H1 (cell line): ENCODE data around the gene PDRG1. TPM values are rescaled to one million over a fixed set of nuclear protein-coding genes. Genes with fewer than 3 reads are reported as not detected.

Source experiments
- CEBPB ChIP-seq: IDR thresholded peaks from 2 replicates; pipeline ENCODE4 v1.6.1; 2012; ENCODE audit warnings: low read depth, low read length
- CHD1 ChIP-seq: IDR thresholded peaks from 2 replicates; pipeline ENCODE4 v1.6.1; 2012; ENCODE audit warnings: low read depth, low read length, improper control_type of control experiment
- CHD2 ChIP-seq: IDR thresholded peaks from 2 replicates; pipeline ENCODE4 v1.6.1; 2012; ENCODE audit warnings: low read length, improper control_type of control experiment
- CTBP2 ChIP-seq: IDR thresholded peaks from 2 replicates; pipeline ENCODE4 v1.7.0; 2011; ENCODE audit warnings: borderline replicate concordance, mild to moderate bottlenecking, moderate library complexity, mixed read lengths, low read length; ENCODE audit not compliant: insufficient read depth, insufficient read length
- CTCF ChIP-seq, 3 experiments: IDR thresholded peaks; 1 replicate in 2 of 3; 2 replicates in 1 of 3; pipeline versions ENCODE4 v1.5.1 to v1.6.1; 2011; ENCODE audit warnings: low read length in 3 of 3, mild to moderate bottlenecking in 3 of 3, inconsistent platforms in 2 of 3, low read depth in 1 of 3, moderate library complexity in 1 of 3; ENCODE audit not compliant: insufficient read depth in 1 of 3; ENCODE audit errors: control extremely low read depth in 1 of 3
- EGR1 ChIP-seq: IDR thresholded peaks from 2 replicates; pipeline ENCODE4 v1.6.1; 2011; ENCODE audit warnings: low read depth, low read length, borderline replicate concordance
- GABPA ChIP-seq: IDR thresholded peaks from 2 replicates; pipeline ENCODE4 v1.6.1; 2011; ENCODE audit warnings: mild to moderate bottlenecking, low read length, moderate library complexity, borderline replicate concordance; ENCODE audit not compliant: insufficient read depth
- GTF2F1 ChIP-seq: IDR thresholded peaks from 2 replicates; pipeline ENCODE4 v1.6.1; 2012; ENCODE audit warnings: low read depth, low read length, improper control_type of control experiment, borderline replicate concordance
- HDAC2 ChIP-seq, 2 experiments: fragments of 300-600 bp in 1 of 2; sonication (generic) in 1 of 2; IDR thresholded peaks; 2 replicates each; pipeline ENCODE4 v1.6.1; 2011 to 2012; ENCODE audit warnings: low read depth in 2 of 2, low read length in 2 of 2, mild to moderate bottlenecking in 2 of 2, moderate library complexity in 2 of 2, borderline replicate concordance in 1 of 2, inconsistent platforms in 1 of 2
- JUND ChIP-seq: IDR thresholded peaks from 2 replicates; pipeline ENCODE4 v1.6.1; 2011; ENCODE audit warnings: mild to moderate bottlenecking, improper control_type of control experiment, low read length
- KDM4A ChIP-seq: IDR thresholded peaks from one replicate; pipeline ENCODE4 v1.7.1; 2012; ENCODE audit warnings: low read depth, mild to moderate bottlenecking, moderate library complexity, low read length, inconsistent platforms; ENCODE audit not compliant: severe bottlenecking
- MAFK ChIP-seq: IDR thresholded peaks from 2 replicates; pipeline ENCODE4 v1.6.1; 2012; ENCODE audit warnings: low read depth, mild to moderate bottlenecking, improper control_type of control experiment, low read length
- NANOG ChIP-seq: IDR thresholded peaks from 2 replicates; pipeline ENCODE4 v1.6.1; 2011; ENCODE audit warnings: low read length, low read depth, mild to moderate bottlenecking, inconsistent platforms; ENCODE audit not compliant: insufficient read depth, poor library complexity, severe bottlenecking
- POLR2A ChIP-seq, 2 experiments: IDR thresholded peaks; 1 replicate in 1 of 2; 2 replicates in 1 of 2; pipeline ENCODE4 v1.6.1; 2011; ENCODE audit warnings: low read depth in 2 of 2, low read length in 2 of 2, mild to moderate bottlenecking in 2 of 2; ENCODE audit errors: control extremely low read depth in 1 of 2
- POLR2AphosphoS5 ChIP-seq: IDR thresholded peaks from 2 replicates; pipeline ENCODE4 v1.6.1; 2011; ENCODE audit warnings: low read depth, low read length
- RBBP5 ChIP-seq: IDR thresholded peaks from 2 replicates; pipeline ENCODE4 v1.7.1; 2012; ENCODE audit warnings: low read depth, mild to moderate bottlenecking, inconsistent platforms, low read length, moderate library complexity, borderline replicate concordance
- RFX5 ChIP-seq: IDR thresholded peaks from 2 replicates; pipeline ENCODE4 v1.6.1; 2011; ENCODE audit warnings: low read depth, low read length, improper control_type of control experiment, borderline replicate concordance
- SP4 ChIP-seq: IDR thresholded peaks from 2 replicates; pipeline ENCODE4 v1.6.1; 2012; ENCODE audit warnings: low read length, inconsistent platforms
- TAF1 ChIP-seq: IDR thresholded peaks from 2 replicates; pipeline ENCODE4 v1.6.1; 2011; ENCODE audit warnings: mild to moderate bottlenecking, low read depth, low read length
- TCF12 ChIP-seq: IDR thresholded peaks from 2 replicates; pipeline ENCODE4 v1.6.1; 2011; ENCODE audit warnings: low read depth, mild to moderate bottlenecking, low read length
- USF2 ChIP-seq: IDR thresholded peaks from 2 replicates; pipeline ENCODE4 v1.6.1; 2011; ENCODE audit warnings: low read length, improper control_type of control experiment
- YY1 ChIP-seq: IDR thresholded peaks from 2 replicates; pipeline ENCODE4 v1.6.1; 2011; ENCODE audit warnings: low read depth, mild to moderate bottlenecking, low read length
- ZNF274 ChIP-seq: IDR thresholded peaks from 2 replicates; pipeline ENCODE4 v1.7.0; 2012; ENCODE audit warnings: low read length, borderline replicate concordance; ENCODE audit errors: extremely low read depth
- polyA plus RNA-seq, 7 experiments: library from polyadenylated mRNA; depleted of rRNA in 3 of 7; stranded (reverse) in 5 of 7; unstranded in 2 of 7; fragments of >200 nt in 5 of 7; fragments of 200-250 nt in 2 of 7; gene quantifications; 1 replicate in 5 of 7; 2 replicates in 1 of 7; 4 replicates in 1 of 7; pipeline versions ENCODE4 v1.2.1 to v1.2.3, GENCODE V29; 2011 to 2013; ENCODE audit warnings: missing spikeins in 2 of 7, mixed read lengths in 2 of 7
- total RNA-seq: library from RNA; stranded (reverse); fragmentation: NEBNext Ultra II Directional; extraction: Animal tissue kit (Norgen Biotek cat#: 25700); gene quantifications from 2 replicates; pipeline ENCODE4 v1.2.1, GENCODE V29; 2021

PDRG1 gene
- total and polyA plus RNA-seq, 2 of the 8 experiments (the other 6 are each of a cell fraction or from before 2014, with no cell fraction given), result 14.2 to 20.8 TPM

GRCh38 chr20:31906001-31906400, 45.8 kb downstream of the PDRG1 start (continued):
- TF ChIP-seq ZNF274 (no peak), TCF12 (no peak), USF2 (no peak), POLR2A (IDR thresholded peaks at IDR 0.05; ENCODE audit: control extremely low read depth in 1 of 2, low read depth in 2 of 2, low read length in 2 of 2) (peak in 1 of 2 experiments; percentile 58; a peak in 2 of 3 replicates), JUND (no peak), TAF1 (no peak; the same call in 1 of the 2 replicates), CHD2 (no peak), RFX5 (no peak), CHD1 (no peak), GABPA (no peak), HDAC2 (IDR thresholded peaks at IDR 0.05; ENCODE audit: borderline replicate concordance in 1 of 2, low read depth in 2 of 2, low read length in 2 of 2) (no peak), RBBP5 (no peak), KDM4A (no peak), NANOG (no peak), SP4 (no peak), CEBPB (no peak), MAFK (no peak), POLR2AphosphoS5 (peak; percentile 60; the same call in 1 of the 2 replicates), GTF2F1 (no peak), CTCF (IDR thresholded peaks at IDR 0.05; ENCODE audit: control extremely low read depth in 1 of 3, insufficient read depth in 1 of 3, low read depth in 1 of 3, low read length in 3 of 3) (no peak), CTBP2 (no peak), YY1 (0 out of 2 replicates have a peak, but pooled peaks have one; percentile 29), EGR1 (no peak)
